Retinal pigment epithelial cell (primary cell): Measurements from ENCODE around the gene VIT.

ENCODE experiments used
- DNase-seq: peaks from one replicate; pipeline ENCODE4 v3.0.0-alpha.2; 2010; ENCODE audit warnings: low read depth
- H3K4me3 ChIP-seq: 2 replicates; pipeline ENCODE4 v1.5.1; 2011; ENCODE audit warnings: mild to moderate bottlenecking, low read length, control low read depth, moderate library complexity
- TF ChIP-seq, protein P1 (sequence below): conservative IDR thresholded peaks from 2 replicates; pipeline ENCODE4 v1.5.1; 2011; ENCODE audit warnings: low read depth, low read length, control low read depth, inconsistent platforms

The VIT gene

DNA sequence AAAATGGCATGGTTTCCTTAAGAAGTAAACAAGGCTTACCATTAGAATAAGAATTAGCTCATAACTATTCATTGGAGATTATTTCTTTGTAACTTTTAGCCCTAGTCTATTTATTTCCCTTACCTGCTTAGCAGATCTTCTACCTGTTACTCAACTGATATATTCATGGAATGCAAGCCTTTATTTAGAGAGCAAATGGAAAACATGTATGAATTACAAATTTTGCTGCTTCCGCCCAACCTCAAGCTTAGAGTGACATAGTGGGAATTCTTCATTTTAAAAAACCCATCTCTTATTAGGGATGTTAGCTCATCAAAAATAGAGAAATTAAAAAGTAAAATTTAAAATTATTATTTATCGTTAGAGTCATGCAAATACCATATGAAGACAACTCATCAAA is 158.9 kb downstream of the VIT start:
- TF ChIP-seq, protein P1, sequence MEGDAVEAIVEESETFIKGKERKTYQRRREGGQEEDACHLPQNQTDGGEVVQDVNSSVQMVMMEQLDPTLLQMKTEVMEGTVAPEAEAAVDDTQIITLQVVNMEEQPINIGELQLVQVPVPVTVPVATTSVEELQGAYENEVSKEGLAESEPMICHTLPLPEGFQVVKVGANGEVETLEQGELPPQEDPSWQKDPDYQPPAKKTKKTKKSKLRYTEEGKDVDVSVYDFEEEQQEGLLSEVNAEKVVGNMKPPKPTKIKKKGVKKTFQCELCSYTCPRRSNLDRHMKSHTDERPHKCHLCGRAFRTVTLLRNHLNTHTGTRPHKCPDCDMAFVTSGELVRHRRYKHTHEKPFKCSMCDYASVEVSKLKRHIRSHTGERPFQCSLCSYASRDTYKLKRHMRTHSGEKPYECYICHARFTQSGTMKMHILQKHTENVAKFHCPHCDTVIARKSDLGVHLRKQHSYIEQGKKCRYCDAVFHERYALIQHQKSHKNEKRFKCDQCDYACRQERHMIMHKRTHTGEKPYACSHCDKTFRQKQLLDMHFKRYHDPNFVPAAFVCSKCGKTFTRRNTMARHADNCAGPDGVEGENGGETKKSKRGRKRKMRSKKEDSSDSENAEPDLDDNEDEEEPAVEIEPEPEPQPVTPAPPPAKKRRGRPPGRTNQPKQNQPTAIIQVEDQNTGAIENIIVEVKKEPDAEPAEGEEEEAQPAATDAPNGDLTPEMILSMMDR: no peak
- H3K4me3 ChIP-seq: no peak overlapping the region
- DNase-seq: no peak

DNA sequence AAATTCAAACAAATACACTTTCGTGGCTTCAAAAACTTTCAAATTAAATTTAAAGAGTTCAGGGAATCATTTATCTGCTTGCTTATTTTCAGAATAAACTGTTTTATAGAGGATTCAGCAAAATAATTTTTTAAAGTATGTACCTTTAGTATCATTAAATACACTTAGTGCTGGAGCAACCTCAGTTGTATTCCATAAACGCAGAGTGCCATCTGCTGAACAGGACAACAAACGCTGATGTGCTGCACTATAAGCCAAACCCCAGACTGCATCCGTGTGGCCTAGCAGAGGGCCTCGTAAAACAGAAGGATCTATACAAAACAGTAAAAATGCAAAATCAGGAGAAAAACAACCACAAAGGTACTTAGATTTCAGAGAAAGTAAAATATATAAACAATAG is 161.2 kb downstream of the VIT start:
- no peak overlapping the region for H3K4me3 ChIP-seq
- TF ChIP-seq, protein P1: no peak
- no peak for DNase-seq

DNA sequence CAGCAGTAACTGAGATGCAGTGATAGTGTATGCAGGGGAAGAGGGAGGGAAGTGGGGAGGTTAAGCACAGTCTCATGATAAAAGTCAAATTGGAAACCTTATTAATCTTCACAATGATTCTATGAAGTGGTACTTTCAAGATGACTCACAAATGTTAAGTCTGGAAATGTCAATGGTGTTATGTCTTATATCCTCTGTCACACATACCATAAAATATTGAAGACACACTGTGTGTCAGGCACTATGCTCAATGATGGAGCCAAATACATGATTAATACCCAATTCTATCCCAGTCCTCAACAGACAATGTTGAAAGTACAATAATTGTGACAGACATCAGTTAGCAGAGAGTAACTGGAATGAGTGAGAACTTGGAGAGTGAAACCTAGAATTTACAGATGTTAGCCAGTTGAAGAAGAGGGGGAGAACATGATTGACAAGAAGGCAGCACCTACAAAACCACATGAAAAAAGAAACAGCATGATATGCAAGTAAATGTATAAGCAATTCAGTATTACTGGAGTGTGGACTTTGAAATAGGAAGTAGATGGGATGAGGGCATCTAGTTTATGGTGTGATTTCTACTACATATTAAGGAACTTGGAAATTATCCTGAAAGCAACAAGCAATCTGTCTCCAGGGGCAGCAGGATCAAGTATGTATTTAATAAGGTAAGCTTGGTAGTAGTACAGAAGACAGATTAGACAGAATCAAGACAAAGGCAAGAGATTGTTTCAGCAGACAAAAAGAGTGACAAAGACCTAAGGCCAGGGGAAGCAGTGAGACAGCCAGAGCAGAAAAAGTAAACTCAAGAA is 162.3 kb downstream of the VIT start:
- TF ChIP-seq, protein P1: no peak
- no peak for DNase-seq
- H3K4me3 ChIP-seq: no peak overlapping the region

DNA sequence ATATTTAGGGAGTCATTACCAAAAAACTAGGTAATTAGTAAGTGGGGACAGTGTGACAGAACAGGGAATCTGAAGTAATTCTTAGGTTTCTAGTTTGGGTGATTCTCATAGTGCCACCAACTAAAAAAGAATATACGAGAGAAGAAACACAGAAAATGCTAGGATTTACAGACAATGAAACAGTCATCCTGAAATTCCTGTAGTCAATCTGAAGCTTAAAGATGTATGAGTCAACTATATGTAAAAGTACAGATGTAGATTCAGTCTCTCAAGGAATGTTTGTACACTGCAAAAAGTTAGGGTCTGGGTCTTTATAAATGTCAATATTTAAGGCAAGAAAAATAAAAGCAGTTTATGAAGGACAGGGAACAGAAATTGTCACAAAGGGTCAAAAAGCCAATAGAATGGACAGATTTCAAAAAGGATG is 162.9 kb downstream of the VIT start:
- H3K4me3 ChIP-seq: no peak overlapping the region
- no peak for DNase-seq
- TF ChIP-seq, protein P1: no peak

DNA sequence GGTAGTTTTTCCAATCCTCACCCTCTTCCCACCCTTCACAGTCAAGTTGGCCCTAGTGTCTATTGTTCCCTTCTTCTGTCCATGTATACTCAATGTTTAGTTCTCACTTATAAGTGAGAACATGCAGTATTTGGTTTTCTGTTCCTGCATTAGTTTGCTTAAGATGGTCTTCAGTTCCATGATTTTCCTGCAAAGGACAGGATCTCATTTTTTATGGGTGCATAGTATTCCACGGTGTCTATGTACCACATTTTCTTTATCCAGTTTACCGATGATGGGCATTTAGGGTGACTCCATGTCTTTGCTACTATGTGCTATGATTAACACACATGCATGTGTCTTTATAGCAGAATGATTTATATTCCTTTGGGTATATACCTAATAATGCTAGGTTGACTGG is 165.4 kb downstream of the VIT start:
- no peak for DNase-seq
- TF ChIP-seq, protein P1: no peak

More for the DNA sequence above, 165.4 kb downstream of the VIT start:
- no peak overlapping the region for H3K4me3 ChIP-seq
